Uterus (tissue), 2 donors: Measurements from ENCODE around the gene CYP27C1.

ENCODE experiments used
- CTCF ChIP-seq, 4 experiments: fragments of 200-600 bp in 2 of 4; fragments of 450-650 bp in 2 of 4; sonication (generic) in 2 of 4; IDR thresholded peaks; one replicate each; pipeline ENCODE4 v1.5.1; 2016 to 2019; ENCODE audit warnings: antibody characterized with exemption in 4 of 4, mild to moderate bottlenecking in 2 of 4, moderate library complexity in 1 of 4
- POLR2A ChIP-seq, 2 donors: fragments of 450-650 bp; IDR thresholded peaks; one replicate each; pipeline ENCODE4 v1.6.1; 2016; ENCODE audit warnings: antibody characterized with exemption in 2 of 2, mild to moderate bottlenecking in 1 of 2, moderate library complexity in 1 of 2

DNA sequence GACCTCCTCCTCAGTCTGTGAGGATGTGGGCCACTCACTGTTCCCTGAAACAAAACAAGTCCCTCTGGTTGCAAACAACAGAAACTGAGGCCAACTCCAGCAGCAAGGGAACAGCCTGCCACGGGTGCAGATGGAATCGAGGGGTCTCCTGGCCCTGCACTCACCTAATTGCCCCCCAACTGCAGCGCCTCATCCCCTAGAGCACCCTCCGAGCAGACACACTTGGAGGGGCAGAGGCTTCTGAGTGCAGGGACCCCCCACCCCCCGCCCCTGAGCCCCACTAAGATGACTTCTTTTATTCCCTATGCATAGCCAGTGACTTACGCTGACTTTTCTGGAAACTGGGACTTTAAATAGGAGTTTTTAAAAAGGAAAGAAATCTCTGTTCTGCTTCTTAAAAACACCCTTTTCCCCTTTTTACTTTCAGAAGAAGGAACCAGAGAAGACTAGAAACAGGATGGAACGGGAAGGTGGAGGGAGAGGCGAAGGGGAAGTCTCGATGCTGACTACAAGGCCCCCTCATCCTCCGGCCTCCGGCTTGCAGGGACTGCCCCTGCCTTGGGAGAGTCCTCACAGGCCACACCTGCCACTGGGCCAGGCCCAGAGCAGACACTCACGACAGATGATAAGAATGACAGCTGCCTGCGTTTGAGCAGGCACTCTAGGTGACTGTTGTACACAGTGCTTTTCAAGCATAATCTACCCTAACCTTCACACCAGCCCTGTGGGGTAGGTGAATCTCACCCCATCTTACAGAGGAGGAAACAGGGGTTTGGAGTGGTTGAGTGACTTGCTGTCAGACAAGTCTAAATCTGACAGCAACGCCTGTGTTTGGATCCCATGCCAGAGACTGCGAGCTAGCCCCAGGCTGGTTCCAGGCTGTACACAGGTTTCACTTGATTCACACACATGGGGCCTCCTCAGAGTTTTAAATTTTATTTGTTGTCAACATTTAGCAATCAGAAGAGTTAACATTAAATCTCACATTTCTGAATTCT lies 85.0 kb downstream of the CYP27C1 start:
- no peak for TF ChIP-seq POLR2A (IDR thresholded peaks at IDR 0.05)
- no peak for TF ChIP-seq CTCF (IDR thresholded peaks at IDR 0.05)
